SH-SY5Y (cell line): ENCODE measurements around the gene ASAP2.

Experiments
- GATA2 ChIP-seq: IDR thresholded peaks from 2 replicates; pipeline ENCODE4 v1.6.1; 2011; ENCODE audit warnings: mild to moderate bottlenecking, low read depth, low read length
- GATA3 ChIP-seq: IDR thresholded peaks from 2 replicates; pipeline ENCODE4 v1.6.1; 2011; ENCODE audit warnings: low read depth, mild to moderate bottlenecking, low read length, moderate library complexity

ASAP2 gene

GRCh38 chr2:9443526-9443925, 236.9 kb downstream of the ASAP2 start:
- TF ChIP-seq GATA2 (no peak), GATA3 (no peak)

GRCh38 chr2:9445089-9445488, 238.5 kb downstream of the ASAP2 start:
- TF ChIP-seq GATA2 = no peak
- TF ChIP-seq GATA3 = no peak

GRCh38 chr2:9451231-9451630, 244.6 kb downstream of the ASAP2 start:
- TF ChIP-seq GATA3 (no peak), GATA2 (no peak)
